T-helper 22 cell (primary cell): ENCODE results near the gene BPHL.
"Not testable (repeated sequence)": the region's sequence is repeated elsewhere in the genome, so short reads cannot be mapped to it uniquely, and the experiment has no call there.

Experiments
- DNase-seq: peaks from one replicate; pipeline ENCODE4 v3.0.0-alpha.2; 2020; ENCODE audit warnings: low read depth

Gene BPHL

GRCh38 chr6:3156184-3157130 lies 37.9 kb downstream of the BPHL start:
- not testable (repeated sequence) for DNase-seq

- DNase-seq, result peak; percentile 78
These were observed 38.8 kb downstream of the BPHL start, which contains the start of gene TUBB2A for GRCh38 chr6:3157131-3157933. TSS of gene TUBB2A (minus strand) at chr6:3157544. CDS start at chr6:3157463, 81 bp downstream.

- peak; percentile 76 for DNase-seq
These were observed 41.6 kb downstream of the BPHL start for GRCh38 chr6:3159805-3160781.

- no peak for DNase-seq
These were observed 43.6 kb downstream of the BPHL start for GRCh38 chr6:3162067-3162497.

- peak; percentile 65 for DNase-seq
These were observed 44.2 kb downstream of the BPHL start for GRCh38 chr6:3162565-3163247.

- DNase-seq, result no peak
These were observed 44.7 kb downstream of the BPHL start for GRCh38 chr6:3163248-3163594.

GRCh38 chr6:3164388-3164787 lies 45.9 kb downstream of the BPHL start:
- no peak for DNase-seq

- no peak for DNase-seq
These were observed 47.4 kb downstream of the BPHL start for GRCh38 chr6:3165631-3166534.

GRCh38 chr6:3166535-3167225 lies 48.2 kb downstream of the BPHL start:
- DNase-seq, result not testable (repeated sequence)

GRCh38 chr6:3168046-3168445 lies 49.5 kb downstream of the BPHL start:
- not testable (repeated sequence) for DNase-seq

GRCh38 chr6:3170676-3171075 lies 52.2 kb downstream of the BPHL start:
- not testable (repeated sequence) for DNase-seq

GRCh38 chr6:3171313-3172175 lies 53.0 kb downstream of the BPHL start:
- DNase-seq, result not testable (repeated sequence)

GRCh38 chr6:3172789-3173188 lies 54.3 kb downstream of the BPHL start:
- not testable (repeated sequence) for DNase-seq

- not testable (repeated sequence) for DNase-seq
These were observed 55.2 kb downstream of the BPHL start for GRCh38 chr6:3173636-3174089.

GRCh38 chr6:3175715-3176402 lies 57.3 kb downstream of the BPHL start:
- no peak for DNase-seq

GRCh38 chr6:3176562-3177355 lies 58.2 kb downstream of the BPHL start:
- no peak for DNase-seq

GRCh38 chr6:3178666-3179065 lies 60.2 kb downstream of the BPHL start:
- DNase-seq, result not testable (repeated sequence)
